G401.6 (cell line): Measurements from ENCODE around the gene ZNF584.
"Not testable (repeated sequence)": the region's sequence is repeated elsewhere in the genome, so short reads cannot be mapped to it uniquely, and the experiment has no call there.

Experiments used
- FAIRE-seq: peaks from 2 replicates; lab custom pipeline; 2012; peaks lifted over from hg19 to GRCh38; lab: Jason Lieb, UNC

The ZNF584 gene

GRCh38 chr19:58408152-58409009 is at the start of gene ZNF584:
Gene ZNF584, plus strand, starts transcription at chr19:58408649. Its CDS starts 499 bp downstream, at chr19:58409148.
- FAIRE-seq, result peak; percentile 87

GRCh38 chr19:58361900-58362271 is 46.6 kb upstream of the ZNF584 start:
- FAIRE-seq, result no peak

- FAIRE-seq, result peak; percentile 95
Observed at GRCh38 chr19:58362272-58362994, 46.0 kb upstream of the ZNF584 start, which contains the start of gene ZNF497. Gene ZNF497, minus strand, starts transcription at chr19:58362751. Its CDS starts 5,116 bp downstream, at chr19:58357635.

- no peak for FAIRE-seq
Observed at GRCh38 chr19:58364146-58364545, 44.3 kb upstream of the ZNF584 start.

- FAIRE-seq, result no peak
Observed at GRCh38 chr19:58366585-58367430, 41.6 kb upstream of the ZNF584 start.

- FAIRE-seq, result no peak
Observed at GRCh38 chr19:58367698-58368454, 40.6 kb upstream of the ZNF584 start.

- FAIRE-seq, result no peak
Observed at GRCh38 chr19:58368561-58369360, 39.7 kb upstream of the ZNF584 start.

- FAIRE-seq, result no peak
Observed at GRCh38 chr19:58372311-58373133, 35.9 kb upstream of the ZNF584 start.

GRCh38 chr19:58374200-58374599 is 34.2 kb upstream of the ZNF584 start:
- no peak for FAIRE-seq

GRCh38 chr19:58376724-58377123 is 31.7 kb upstream of the ZNF584 start:
- FAIRE-seq, result not testable (repeated sequence)

GRCh38 chr19:58379246-58379645 is 29.2 kb upstream of the ZNF584 start:
- FAIRE-seq, result no peak

GRCh38 chr19:58380037-58380661 is 28.3 kb upstream of the ZNF584 start:
- FAIRE-seq, result no peak

GRCh38 chr19:58380662-58381459 is 27.6 kb upstream of the ZNF584 start, which contains the start of gene ZNF837:
Gene ZNF837, minus strand, starts transcription at chr19:58381030. Its CDS starts 11,698 bp downstream, at chr19:58369332.
- peak; percentile 99 for FAIRE-seq

GRCh38 chr19:58381460-58382212 is 26.8 kb upstream of the ZNF584 start:
- FAIRE-seq, result no peak

- no peak for FAIRE-seq
Observed at GRCh38 chr19:58382997-58383603, 25.3 kb upstream of the ZNF584 start.

GRCh38 chr19:58385313-58385890 is 23.0 kb upstream of the ZNF584 start:
- FAIRE-seq, result no peak
